ENCODE measurements around the gene CTTNBP2NL. TPM values are rescaled to one million over a fixed set of nuclear protein-coding genes. Genes with fewer than 3 reads are reported as not detected.

CTTNBP2NL gene
- total and polyA plus RNA-seq, 2 experiments from 2014 or later, result 10.2 to 16.4 TPM

DNA sequence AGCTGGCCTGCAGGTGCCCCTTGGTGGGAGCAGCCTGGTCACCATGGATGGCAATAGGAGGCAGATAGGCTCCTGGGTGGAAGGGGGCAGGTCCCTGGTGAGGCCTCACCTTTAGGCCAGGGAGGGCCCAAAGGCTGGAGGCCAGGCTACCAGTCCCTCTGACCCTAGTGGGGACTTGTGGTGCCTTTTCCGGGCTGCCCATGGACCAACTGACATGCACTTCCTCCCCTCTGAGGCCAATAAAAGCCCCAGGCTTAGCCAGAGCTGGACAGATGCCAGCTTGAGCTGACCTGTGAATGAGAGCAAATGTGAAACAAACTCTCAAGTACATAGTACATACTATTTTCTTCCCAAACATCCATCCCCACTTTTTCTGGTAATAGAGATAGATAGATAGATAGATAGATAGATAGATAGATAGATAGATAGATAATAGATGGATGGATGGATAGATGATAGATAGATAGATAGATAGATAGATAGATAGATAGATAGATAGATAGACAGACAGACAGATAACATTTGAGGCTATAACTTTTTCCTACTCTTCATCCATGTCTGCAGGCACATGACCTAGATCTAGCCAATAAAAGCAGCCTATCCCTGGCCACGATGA lies 9.2 kb upstream of the CTTNBP2NL start:
- Histone ChIP-seq H3K79me2 (no peaks in the 10 kb centered on the region), H3K27me3 (no peaks in the 10 kb centered on the region), H3K9me3 (ENCODE audit: low read depth) (no peaks in the 10 kb centered on the region), H3K9me2 (replicated peaks; ENCODE audit: insufficient read depth) (no peaks in the 10 kb centered on the region), H2AFZ (no peak overlapping the region), H3K4me2 (no peak overlapping the region), H3K27ac (no peak overlapping the region), H3K36me3 (replicated peaks; ENCODE audit: insufficient read depth, low read depth) (no peaks in the 10 kb centered on the region), H3K4me1 (ENCODE audit: insufficient read depth) (peaks cover 10% of the 10 kb centered on the region), H4K20me1 (ENCODE audit: insufficient read depth, poor library complexity, severe bottlenecking) (no peaks in the 10 kb centered on the region), H3K4me3 (no peak overlapping the region)
- WGBS (ENCODE audit: low lambda C conversion rate, missing lambda C conversion rate), result 37% methylated on average over 2 of the region's 2 CpGs
- DNase-seq (ENCODE audit: low spot score), result no peak
- TF ChIP-seq EZH2phosphoT487 (IDR thresholded peaks at IDR 0.05; ENCODE audit: low read depth, severe bottlenecking, unreplicated experiment) (no peak), EZH2 (IDR thresholded peaks at IDR 0.05; ENCODE audit: borderline replicate concordance) (no peak), CTCF (IDR thresholded peaks at IDR 0.05; ENCODE audit: poor library complexity) (no peak)

DNA sequence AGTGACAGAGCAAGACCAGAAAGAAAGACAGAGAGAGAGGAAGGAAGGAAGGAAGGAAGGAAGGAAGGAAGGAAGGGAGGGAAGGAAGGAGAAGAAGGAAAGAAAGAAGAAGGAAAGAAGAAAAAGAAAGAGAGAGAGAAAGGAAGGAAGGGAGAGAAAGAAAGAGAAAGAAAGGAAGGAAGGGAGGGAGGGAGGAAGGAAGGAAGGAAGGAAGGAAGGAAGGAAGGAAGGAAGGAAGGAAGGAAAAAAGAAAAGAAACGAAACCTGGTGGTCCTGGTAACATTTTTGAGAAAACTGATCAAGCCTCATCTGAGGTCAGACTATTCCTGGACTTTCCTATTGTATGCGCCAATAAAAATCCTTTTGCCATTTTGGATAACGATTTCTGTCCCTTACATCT lies 8.2 kb upstream of the CTTNBP2NL start:
- H3K79me2 ChIP-seq, result no peaks in the 10 kb centered on the region
- H3K9me2 ChIP-seq (replicated peaks; ENCODE audit: insufficient read depth), result no peaks in the 10 kb centered on the region
- H3K9me3 ChIP-seq (ENCODE audit: low read depth), result no peaks in the 10 kb centered on the region
- H3K27me3 ChIP-seq, result no peaks in the 10 kb centered on the region
- 90% methylated on average over 3 of the region's 3 CpGs for WGBS (ENCODE audit: low lambda C conversion rate, missing lambda C conversion rate)
- no peak overlapping the region for H3K4me3 ChIP-seq
- no peak overlapping the region for H3K27ac ChIP-seq
- peaks cover 10% of the 10 kb centered on the region for H3K4me1 ChIP-seq (ENCODE audit: insufficient read depth)
- DNase-seq (ENCODE audit: low spot score), result no peak
- TF ChIP-seq EZH2 (IDR thresholded peaks at IDR 0.05; ENCODE audit: borderline replicate concordance) (no peak), EZH2phosphoT487 (IDR thresholded peaks at IDR 0.05; ENCODE audit: low read depth, severe bottlenecking, unreplicated experiment) (no peak), CTCF (IDR thresholded peaks at IDR 0.05; ENCODE audit: poor library complexity) (no peak)
- H4K20me1 ChIP-seq (ENCODE audit: insufficient read depth, poor library complexity, severe bottlenecking), result no peaks in the 10 kb centered on the region
- no peak overlapping the region for H3K4me2 ChIP-seq
- no peaks in the 10 kb centered on the region for H3K36me3 ChIP-seq (replicated peaks; ENCODE audit: insufficient read depth, low read depth)
- no peak overlapping the region for H2AFZ ChIP-seq

- Histone ChIP-seq H3K9me2 (replicated peaks; ENCODE audit: insufficient read depth) (no peaks in the 10 kb centered on the region), H4K20me1 (ENCODE audit: insufficient read depth, poor library complexity, severe bottlenecking) (no peaks in the 10 kb centered on the region), H3K4me1 (ENCODE audit: insufficient read depth) (peaks cover 10% of the 10 kb centered on the region), H3K9me3 (ENCODE audit: low read depth) (no peaks in the 10 kb centered on the region), H3K79me2 (no peaks in the 10 kb centered on the region), H3K27me3 (no peaks in the 10 kb centered on the region), H3K27ac (no peak overlapping the region), H3K4me3 (no peak overlapping the region), H3K4me2 (no peak overlapping the region), H3K36me3 (replicated peaks; ENCODE audit: insufficient read depth, low read depth) (no peaks in the 10 kb centered on the region), H2AFZ (no peak overlapping the region)
- TF ChIP-seq EZH2phosphoT487 (IDR thresholded peaks at IDR 0.05; ENCODE audit: low read depth, severe bottlenecking, unreplicated experiment), result no peak
- TF ChIP-seq EZH2 (IDR thresholded peaks at IDR 0.05; ENCODE audit: borderline replicate concordance), result no peak
- TF ChIP-seq CTCF (IDR thresholded peaks at IDR 0.05; ENCODE audit: poor library complexity), result no peak
- no peak for DNase-seq (ENCODE audit: low spot score)
- WGBS (ENCODE audit: low lambda C conversion rate, missing lambda C conversion rate), result 53% methylated on average over 3 of the region's 3 CpGs
Measured at GRCh38 chr1:112388436-112388835, 7.6 kb upstream of the CTTNBP2NL start.
